ENCODE data around the gene ZBTB20. TPM values are rescaled to one million over a fixed set of nuclear protein-coding genes. Genes with fewer than 3 reads are reported as not detected.

ZBTB20 gene
- total RNA-seq, 1 donor from 2014 or later: 27.5 TPM

DNA sequence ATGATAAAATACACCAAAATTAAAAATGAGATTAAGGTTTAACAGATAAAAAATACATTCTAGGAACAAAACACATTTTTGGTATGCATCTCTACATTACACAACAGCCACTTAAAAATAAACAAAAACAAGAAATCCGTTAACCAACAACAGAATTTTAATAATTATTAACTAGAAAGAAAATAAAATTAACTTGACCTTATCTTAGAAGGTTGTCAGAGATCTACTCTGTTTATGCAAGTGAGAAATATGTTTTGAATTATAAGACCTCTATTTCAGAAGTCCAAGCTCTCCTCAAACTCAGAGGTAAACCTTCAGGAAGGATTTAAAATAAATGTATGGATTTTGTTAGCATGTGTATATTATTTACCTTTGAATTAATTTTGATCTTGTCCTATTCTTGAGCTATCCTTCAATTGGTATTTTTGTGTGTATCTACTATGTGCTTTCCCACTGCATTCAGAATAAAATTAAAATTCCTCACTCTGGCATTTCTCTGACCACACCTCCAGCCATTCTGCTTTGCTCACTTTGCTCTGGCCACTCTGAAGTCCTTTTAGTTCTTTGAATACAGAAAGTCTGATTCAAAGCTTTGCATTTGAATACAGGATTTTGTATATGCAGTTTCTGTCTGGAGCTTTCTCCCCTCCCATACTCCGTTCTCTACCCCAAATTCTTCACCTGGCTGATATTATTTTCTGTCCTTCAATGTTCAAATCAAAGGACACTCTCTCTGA, 352.0 kb downstream of the ZBTB20 start:
- no peaks in the 10 kb centered on the region for H3K4me1 Mint-ChIP-seq (ENCODE audit: low read depth, unreplicated experiment)
- no peak overlapping the region for H3K4me3 Mint-ChIP-seq (ENCODE audit: unreplicated experiment)
- no peak for DNase-seq
- H3K9me3 Mint-ChIP-seq (ENCODE audit: unreplicated experiment): no peaks in the 10 kb centered on the region
- no peaks in the 10 kb centered on the region for H3K27me3 Mint-ChIP-seq (ENCODE audit: unreplicated experiment)
- H3K36me3 Mint-ChIP-seq (ENCODE audit: unreplicated experiment): no peaks in the 10 kb centered on the region
- H3K27ac Mint-ChIP-seq (ENCODE audit: unreplicated experiment): no peak overlapping the region
- TF ChIP-seq, protein P1, sequence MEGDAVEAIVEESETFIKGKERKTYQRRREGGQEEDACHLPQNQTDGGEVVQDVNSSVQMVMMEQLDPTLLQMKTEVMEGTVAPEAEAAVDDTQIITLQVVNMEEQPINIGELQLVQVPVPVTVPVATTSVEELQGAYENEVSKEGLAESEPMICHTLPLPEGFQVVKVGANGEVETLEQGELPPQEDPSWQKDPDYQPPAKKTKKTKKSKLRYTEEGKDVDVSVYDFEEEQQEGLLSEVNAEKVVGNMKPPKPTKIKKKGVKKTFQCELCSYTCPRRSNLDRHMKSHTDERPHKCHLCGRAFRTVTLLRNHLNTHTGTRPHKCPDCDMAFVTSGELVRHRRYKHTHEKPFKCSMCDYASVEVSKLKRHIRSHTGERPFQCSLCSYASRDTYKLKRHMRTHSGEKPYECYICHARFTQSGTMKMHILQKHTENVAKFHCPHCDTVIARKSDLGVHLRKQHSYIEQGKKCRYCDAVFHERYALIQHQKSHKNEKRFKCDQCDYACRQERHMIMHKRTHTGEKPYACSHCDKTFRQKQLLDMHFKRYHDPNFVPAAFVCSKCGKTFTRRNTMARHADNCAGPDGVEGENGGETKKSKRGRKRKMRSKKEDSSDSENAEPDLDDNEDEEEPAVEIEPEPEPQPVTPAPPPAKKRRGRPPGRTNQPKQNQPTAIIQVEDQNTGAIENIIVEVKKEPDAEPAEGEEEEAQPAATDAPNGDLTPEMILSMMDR (IDR thresholded peaks at IDR 0.05; ENCODE audit: partially characterized antibody, unreplicated experiment): no peak

DNA sequence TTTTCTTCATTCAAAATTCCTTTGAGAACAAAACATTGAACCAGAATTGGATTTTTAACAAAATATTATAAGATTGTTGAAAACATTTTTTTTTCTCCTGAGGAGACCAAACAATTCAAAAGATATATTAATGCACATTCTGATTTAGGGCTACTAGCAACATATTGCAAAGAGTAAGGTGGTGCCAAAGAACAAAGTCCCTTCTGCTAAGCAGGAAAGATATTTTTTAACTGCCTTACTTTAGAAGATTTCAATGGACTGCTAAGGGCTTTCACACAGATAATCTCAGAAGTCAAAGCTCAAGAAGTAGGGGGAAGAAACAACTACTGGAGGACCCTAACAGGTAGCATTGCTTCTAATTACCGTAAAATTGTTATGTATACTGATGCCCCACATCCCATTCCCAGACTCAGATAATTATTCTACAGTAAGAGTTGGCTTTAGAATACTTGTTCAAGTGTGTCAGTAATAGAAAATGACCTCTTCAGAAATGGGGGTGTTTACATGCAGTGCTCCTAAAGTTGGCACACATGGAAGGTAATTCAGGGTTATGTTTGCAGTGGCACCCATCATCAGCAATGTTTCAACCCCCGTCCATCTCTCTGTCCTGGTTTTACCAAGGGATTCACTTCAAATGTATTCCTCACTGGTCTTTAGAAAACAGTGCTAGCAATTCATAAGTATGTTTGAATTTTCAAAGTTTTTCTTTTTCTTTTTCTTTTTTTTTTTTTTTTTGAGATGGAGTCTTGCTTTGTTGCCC, 354.7 kb downstream of the ZBTB20 start:
- Mint-ChIP-seq H3K27me3 (ENCODE audit: unreplicated experiment) (no peaks in the 10 kb centered on the region), H3K9me3 (ENCODE audit: unreplicated experiment) (no peaks in the 10 kb centered on the region), H3K4me1 (ENCODE audit: low read depth, unreplicated experiment) (no peaks in the 10 kb centered on the region), H3K27ac (ENCODE audit: unreplicated experiment) (no peak overlapping the region), H3K4me3 (ENCODE audit: unreplicated experiment) (no peak overlapping the region), H3K36me3 (ENCODE audit: unreplicated experiment) (no peaks in the 10 kb centered on the region)
- TF ChIP-seq, protein P1 (IDR thresholded peaks at IDR 0.05; ENCODE audit: partially characterized antibody, unreplicated experiment): no peak
- DNase-seq: no peak

DNA sequence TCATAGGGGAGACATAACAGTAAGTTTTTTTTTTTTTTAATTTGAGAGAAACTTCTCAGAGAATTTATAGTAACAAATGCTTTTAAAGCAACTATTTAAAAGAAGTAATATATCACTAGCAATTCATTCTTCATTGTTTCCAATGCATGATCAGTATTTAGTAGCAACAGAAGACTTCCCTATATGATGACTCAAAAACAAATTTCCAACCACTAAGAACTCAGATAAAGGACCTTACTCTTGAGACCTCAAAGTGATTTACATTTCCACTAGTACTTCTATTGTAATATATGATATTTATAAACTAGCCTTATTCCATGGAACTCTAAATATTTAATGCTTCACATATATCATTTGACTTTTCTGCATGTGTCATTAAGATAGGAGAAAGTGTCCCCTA, 356.3 kb downstream of the ZBTB20 start:
- Mint-ChIP-seq H3K36me3 (ENCODE audit: unreplicated experiment) (no peaks in the 10 kb centered on the region), H3K27me3 (ENCODE audit: unreplicated experiment) (no peaks in the 10 kb centered on the region), H3K9me3 (ENCODE audit: unreplicated experiment) (no peaks in the 10 kb centered on the region), H3K27ac (ENCODE audit: unreplicated experiment) (no peak overlapping the region), H3K4me1 (ENCODE audit: low read depth, unreplicated experiment) (no peaks in the 10 kb centered on the region), H3K4me3 (ENCODE audit: unreplicated experiment) (no peak overlapping the region)
- DNase-seq: no peak
- TF ChIP-seq, protein P1 (IDR thresholded peaks at IDR 0.05; ENCODE audit: partially characterized antibody, unreplicated experiment): no peak

DNA sequence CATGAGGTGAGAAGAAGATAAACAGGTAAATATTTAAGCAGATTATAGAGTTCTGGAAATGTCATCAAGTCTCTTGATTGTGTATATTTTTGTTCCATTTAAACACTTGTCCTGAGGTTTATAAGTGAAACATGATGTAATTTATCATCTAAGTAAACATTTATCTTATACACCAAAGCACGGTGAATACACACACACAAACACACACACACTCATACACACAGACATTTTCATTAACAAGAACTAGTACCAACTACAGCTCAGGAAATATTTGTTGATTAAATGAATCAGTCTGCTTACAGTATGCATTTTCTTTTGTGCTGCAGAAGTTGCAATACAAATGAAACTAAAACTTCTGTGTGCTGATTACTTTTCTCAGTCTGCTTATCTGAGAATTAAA, 357.3 kb downstream of the ZBTB20 start:
- no peak for DNase-seq
- Mint-ChIP-seq H3K4me1 (ENCODE audit: low read depth, unreplicated experiment) (no peaks in the 10 kb centered on the region), H3K4me3 (ENCODE audit: unreplicated experiment) (no peak overlapping the region), H3K9me3 (ENCODE audit: unreplicated experiment) (no peaks in the 10 kb centered on the region), H3K36me3 (ENCODE audit: unreplicated experiment) (no peaks in the 10 kb centered on the region), H3K27me3 (ENCODE audit: unreplicated experiment) (no peaks in the 10 kb centered on the region), H3K27ac (ENCODE audit: unreplicated experiment) (no peak overlapping the region)
- TF ChIP-seq, protein P1 (IDR thresholded peaks at IDR 0.05; ENCODE audit: partially characterized antibody, unreplicated experiment): no peak

DNA sequence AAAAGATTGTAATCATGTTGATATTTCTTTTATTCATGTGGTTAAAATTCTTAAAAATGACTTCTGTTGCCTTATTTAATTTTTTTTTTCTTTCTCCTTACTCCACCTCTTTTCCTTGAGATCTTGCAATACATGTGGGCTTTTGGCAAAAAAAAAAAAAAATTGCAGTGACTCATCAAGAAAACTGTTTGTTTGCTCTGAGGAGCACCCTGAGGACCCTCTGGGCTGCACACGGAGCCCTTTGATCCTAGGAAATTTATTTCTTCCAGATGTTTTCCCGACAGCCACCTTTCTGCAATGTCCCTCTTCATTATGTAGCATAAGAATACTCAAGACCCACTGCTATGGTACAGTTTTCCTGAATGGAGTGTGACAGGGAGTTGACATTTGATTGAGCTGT, 371.7 kb downstream of the ZBTB20 start:
- Mint-ChIP-seq H3K4me3 (ENCODE audit: unreplicated experiment) (no peak overlapping the region), H3K9me3 (ENCODE audit: unreplicated experiment) (no peaks in the 10 kb centered on the region), H3K27ac (ENCODE audit: unreplicated experiment) (no peak overlapping the region), H3K4me1 (ENCODE audit: low read depth, unreplicated experiment) (no peaks in the 10 kb centered on the region), H3K27me3 (ENCODE audit: unreplicated experiment) (no peaks in the 10 kb centered on the region), H3K36me3 (ENCODE audit: unreplicated experiment) (no peaks in the 10 kb centered on the region)
- TF ChIP-seq, protein P1 (IDR thresholded peaks at IDR 0.05; ENCODE audit: partially characterized antibody, unreplicated experiment): no peak
- no peak for DNase-seq
